ENCODE measurements around the gene CTSF. TPM values are rescaled to one million over a fixed set of nuclear protein-coding genes. Genes with fewer than 3 reads are reported as not detected.
A peak's percentile ranks its signal among the peaks of the same experiment; 100 is the strongest.

Gene CTSF
- total RNA-seq, 1 donor from 2014 or later = 4.1 TPM

GRCh38 chr11:66549696-66550095, 18.7 kb downstream of the CTSF start:
- H3K27me3 Mint-ChIP-seq = peaks cover 15% of the 10 kb centered on the region
- no peaks in the 10 kb centered on the region for H3K9me3 Mint-ChIP-seq (ENCODE audit: low read depth)
- no peaks in the 10 kb centered on the region for H3K36me3 Mint-ChIP-seq (ENCODE audit: insufficient read depth)
- peaks cover 6% of the 10 kb centered on the region for H3K4me1 Mint-ChIP-seq (ENCODE audit: low read depth)
- DNase-seq (ENCODE audit: low spot score, unreplicated experiment) = no peak
- TF ChIP-seq CTCF (IDR thresholded peaks at IDR 0.05; ENCODE audit: unreplicated experiment) = no peak
- H3K4me3 Mint-ChIP-seq (ENCODE audit: low read depth) = no peak overlapping the region
- H3K27ac Mint-ChIP-seq = no peak overlapping the region

- no peak for DNase-seq (ENCODE audit: low spot score, unreplicated experiment)
- Mint-ChIP-seq H3K4me1 (ENCODE audit: low read depth) (peaks cover 10% of the 10 kb centered on the region), H3K9me3 (ENCODE audit: low read depth) (no peaks in the 10 kb centered on the region), H3K36me3 (ENCODE audit: insufficient read depth) (no peaks in the 10 kb centered on the region), H3K4me3 (ENCODE audit: low read depth) (peak overlapping the region; percentile 1), H3K27ac (no peak overlapping the region), H3K27me3 (peaks cover 15% of the 10 kb centered on the region)
- TF ChIP-seq CTCF (IDR thresholded peaks at IDR 0.05; ENCODE audit: unreplicated experiment) = no peak
Measured at GRCh38 chr11:66548774-66549630, 19.4 kb downstream of the CTSF start.

- Mint-ChIP-seq H3K27ac (no peak overlapping the region), H3K4me1 (ENCODE audit: low read depth) (peaks cover 12% of the 10 kb centered on the region), H3K27me3 (peaks cover 15% of the 10 kb centered on the region), H3K36me3 (ENCODE audit: insufficient read depth) (no peaks in the 10 kb centered on the region), H3K4me3 (ENCODE audit: low read depth) (no peak overlapping the region), H3K9me3 (ENCODE audit: low read depth) (no peaks in the 10 kb centered on the region)
- DNase-seq (ENCODE audit: low spot score, unreplicated experiment) = no peak
- no peak for TF ChIP-seq CTCF (IDR thresholded peaks at IDR 0.05; ENCODE audit: unreplicated experiment)
Measured at GRCh38 chr11:66548041-66548440, 20.4 kb downstream of the CTSF start.

GRCh38 chr11:66547662-66548009, 20.8 kb downstream of the CTSF start:
- H3K27ac Mint-ChIP-seq = no peak overlapping the region
- H3K4me3 Mint-ChIP-seq (ENCODE audit: low read depth) = no peak overlapping the region
- peaks cover under 1% of the 10 kb centered on the region for H3K36me3 Mint-ChIP-seq (ENCODE audit: insufficient read depth)
- H3K9me3 Mint-ChIP-seq (ENCODE audit: low read depth) = no peaks in the 10 kb centered on the region
- peaks cover 15% of the 10 kb centered on the region for H3K27me3 Mint-ChIP-seq
- TF ChIP-seq CTCF (IDR thresholded peaks at IDR 0.05; ENCODE audit: unreplicated experiment) = no peak
- DNase-seq (ENCODE audit: low spot score, unreplicated experiment) = no peak
- peaks cover 12% of the 10 kb centered on the region for H3K4me1 Mint-ChIP-seq (ENCODE audit: low read depth)

GRCh38 chr11:66546966-66547661, 21.3 kb downstream of the CTSF start:
- Mint-ChIP-seq H3K9me3 (ENCODE audit: low read depth) (no peaks in the 10 kb centered on the region), H3K27ac (no peak overlapping the region), H3K4me1 (ENCODE audit: low read depth) (peaks cover 12% of the 10 kb centered on the region), H3K36me3 (ENCODE audit: insufficient read depth) (peaks cover 5% of the 10 kb centered on the region), H3K4me3 (ENCODE audit: low read depth) (peak overlapping the region; percentile 14), H3K27me3 (peaks cover 15% of the 10 kb centered on the region)
- no peak for TF ChIP-seq CTCF (IDR thresholded peaks at IDR 0.05; ENCODE audit: unreplicated experiment)
- DNase-seq (ENCODE audit: low spot score, unreplicated experiment) = no peak
